ENCODE data around the gene OR6B2. TPM values are rescaled to one million over a fixed set of nuclear protein-coding genes. Genes with fewer than 3 reads are reported as not detected.

The OR6B2 gene
- total and polyA plus RNA-seq, 11 donors = not detected

DNA sequence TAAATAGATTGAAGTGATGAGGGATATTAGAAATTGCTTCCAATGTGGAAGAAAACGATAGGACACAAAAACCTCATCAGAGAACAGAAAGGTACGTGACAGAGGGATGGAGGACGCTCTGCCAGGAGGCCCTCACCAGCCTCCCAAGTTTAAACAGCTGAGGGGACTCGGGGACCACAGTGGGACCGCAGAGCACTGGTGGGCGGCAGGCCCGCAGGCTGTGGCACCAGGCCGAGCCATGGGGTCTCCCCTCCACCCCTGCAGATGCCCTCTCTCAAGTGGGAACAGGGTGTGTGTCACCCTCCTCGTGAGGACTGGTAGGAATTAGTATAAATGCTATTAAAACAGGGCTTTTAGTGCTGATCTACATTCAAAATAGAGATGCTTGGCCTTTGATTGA, 15.9 kb downstream of the OR6B2 start:
- Histone ChIP-seq H3K27me3 (no peaks in the 10 kb centered on the region), H3K27ac (no peak overlapping the region), H3K4me1 (peaks cover 0 to 7% (median 0%) of the 10 kb centered on the region in 12 donors), H3K36me3 (peaks cover 0 to 100% (median 99%) of the 10 kb centered on the region in 9 donors), H3K4me3 (no peak overlapping the region), H3K9me3 (no peaks in the 10 kb centered on the region)
- WGBS, 4 donors = 91 to 95% (median 93%) methylated on average over 9 of the region's 9 CpGs
- DNase-seq = no peak
- ATAC-seq = no peak
- TF ChIP-seq CTCF (IDR thresholded peaks at IDR 0.05) = no peak
- TF ChIP-seq POLR2A (IDR thresholded peaks at IDR 0.05) = no peak
- intact Hi-C loops (cut with DNase I) = no loop called here

DNA sequence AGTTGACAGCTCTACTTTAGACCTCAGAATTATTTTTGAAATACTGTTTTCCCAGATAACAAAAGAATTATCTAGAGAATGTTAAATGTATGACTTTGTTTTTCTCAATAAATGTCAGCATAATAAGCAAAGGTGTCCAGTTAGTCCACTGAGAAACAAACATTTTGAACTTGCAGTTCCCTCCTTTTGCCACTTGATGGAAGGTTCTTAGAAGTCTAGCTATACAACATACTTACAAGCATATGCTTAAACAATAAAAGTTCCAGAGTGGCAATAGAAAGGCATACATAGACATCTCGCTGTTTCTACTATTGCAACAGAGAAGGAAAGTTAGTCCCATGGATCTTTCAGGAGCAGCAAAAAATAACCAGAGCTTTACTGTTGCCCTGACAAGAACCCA, 16.9 kb downstream of the OR6B2 start:
- no peak overlapping the region for H3K4me3 ChIP-seq
- ATAC-seq (no peak), DNase-seq (no peak)
- WGBS, 4 donors = 83 to 100% (median 96%) methylated on average over 1 of the region's 1 CpG
- TF ChIP-seq POLR2A (IDR thresholded peaks at IDR 0.05) (no peak), CTCF (IDR thresholded peaks at IDR 0.05) (peak in 1 of 12 donors; percentile 19)
- intact Hi-C loops (cut with DNase I) = no loop called here
- no peaks in the 10 kb centered on the region for H3K9me3 ChIP-seq
- H3K27ac ChIP-seq = no peak overlapping the region
- peaks cover 0 to 100% (median 100%) of the 10 kb centered on the region in 9 donors for H3K36me3 ChIP-seq
- H3K27me3 ChIP-seq = no peaks in the 10 kb centered on the region
- peaks cover 0 to 7% (median 0%) of the 10 kb centered on the region in 12 donors for H3K4me1 ChIP-seq

DNA sequence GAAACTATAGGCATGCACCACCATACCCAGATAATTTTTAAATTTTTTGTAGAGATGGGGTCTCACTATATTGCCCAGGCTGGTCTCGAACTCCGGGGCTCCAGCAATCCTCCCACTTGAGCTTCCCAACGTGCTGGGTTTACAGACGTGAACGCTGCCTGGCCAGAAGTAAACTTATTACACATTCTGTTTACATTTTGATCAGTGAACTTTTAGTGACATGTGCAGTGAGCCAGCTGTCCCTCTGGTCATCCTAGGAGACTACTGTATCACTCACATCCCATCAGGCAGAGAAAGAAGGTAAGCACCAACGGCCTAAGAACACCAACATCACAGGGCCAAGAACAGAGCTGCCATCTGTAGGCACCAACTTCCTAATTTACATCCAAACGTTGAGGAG, 27.2 kb downstream of the OR6B2 start:
- no peaks in the 10 kb centered on the region for H3K9me3 ChIP-seq
- peaks cover 0 to 100% (median 98%) of the 10 kb centered on the region in 9 donors for H3K36me3 ChIP-seq
- H3K4me3 ChIP-seq = no peak overlapping the region
- peaks cover 0 to 2% (median 0%) of the 10 kb centered on the region in 12 donors for H3K4me1 ChIP-seq
- TF ChIP-seq CTCF (IDR thresholded peaks at IDR 0.05) (no peak), POLR2A (IDR thresholded peaks at IDR 0.05) (no peak)
- H3K27me3 ChIP-seq = no peaks in the 10 kb centered on the region
- H3K27ac ChIP-seq = no peak overlapping the region
- DNase-seq (no peak), ATAC-seq (no peak)
- WGBS, 4 donors = 84 to 91% (median 89%) methylated on average over 7 of the region's 7 CpGs
- intact Hi-C loops (cut with DNase I) = no loop called here

DNA sequence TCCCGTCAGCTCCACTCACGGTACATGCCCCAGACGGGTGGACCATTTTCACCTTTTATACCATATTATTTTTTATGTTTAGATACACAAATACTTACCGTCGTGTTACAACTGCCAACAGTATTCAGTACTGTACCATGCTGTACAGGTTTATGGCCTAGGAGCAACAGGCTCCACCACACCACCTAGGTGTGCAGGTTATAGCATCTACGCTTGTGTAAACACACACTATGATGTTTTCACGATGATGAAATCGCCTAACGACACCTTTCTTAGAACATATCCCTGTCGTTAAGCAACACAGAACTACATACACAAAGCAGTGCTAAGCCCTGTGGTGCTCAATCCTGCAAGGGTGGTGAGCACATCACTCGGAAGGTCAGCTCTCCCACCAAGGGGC, 29.6 kb downstream of the OR6B2 start:
- Histone ChIP-seq H3K4me1 (peaks cover 0 to 5% (median 0%) of the 10 kb centered on the region in 12 donors), H3K9me3 (no peaks in the 10 kb centered on the region), H3K36me3 (peaks cover 0 to 100% (median 87%) of the 10 kb centered on the region in 9 donors), H3K4me3 (no peak overlapping the region), H3K27ac (no peak overlapping the region), H3K27me3 (no peaks in the 10 kb centered on the region)
- intact Hi-C loops (cut with DNase I) = no loop called here
- ATAC-seq = no peak
- TF ChIP-seq POLR2A (IDR thresholded peaks at IDR 0.05) = no peak
- no peak for TF ChIP-seq CTCF (IDR thresholded peaks at IDR 0.05)
- DNase-seq = no peak
- WGBS, 4 donors = 89 to 94% (median 94%) methylated on average over 11 of the region's 11 CpGs

Measured in heart left ventricle (tissue), 16 donors.